SIG-M5 (cell line): ENCODE measurements around the gene VEGFA.

Source experiments
- DNase-seq: peaks from one replicate; lab custom pipeline; 2025; lab: John Stamatoyannopoulos, UW

VEGFA gene

DNA sequence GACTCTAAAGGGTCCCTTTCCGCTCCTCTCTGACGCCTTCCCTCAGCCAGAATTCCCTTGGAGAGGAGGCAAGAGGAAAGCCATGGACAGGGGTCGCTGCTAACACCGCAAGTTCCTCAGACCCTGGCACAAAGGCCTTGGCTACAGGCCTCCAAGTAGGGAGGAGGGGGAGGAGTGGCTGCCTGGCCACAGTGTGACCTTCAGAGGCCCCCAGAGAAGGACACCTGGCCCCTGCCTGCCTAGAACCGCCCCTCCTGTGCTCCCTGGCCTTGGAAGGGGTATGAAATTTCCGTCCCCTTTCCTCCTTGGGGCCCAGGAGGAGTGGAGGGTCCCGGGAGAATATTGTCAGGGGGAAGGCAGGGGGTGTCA lies 2.7 kb downstream of the VEGFA start:
- no peak for DNase-seq

DNA sequence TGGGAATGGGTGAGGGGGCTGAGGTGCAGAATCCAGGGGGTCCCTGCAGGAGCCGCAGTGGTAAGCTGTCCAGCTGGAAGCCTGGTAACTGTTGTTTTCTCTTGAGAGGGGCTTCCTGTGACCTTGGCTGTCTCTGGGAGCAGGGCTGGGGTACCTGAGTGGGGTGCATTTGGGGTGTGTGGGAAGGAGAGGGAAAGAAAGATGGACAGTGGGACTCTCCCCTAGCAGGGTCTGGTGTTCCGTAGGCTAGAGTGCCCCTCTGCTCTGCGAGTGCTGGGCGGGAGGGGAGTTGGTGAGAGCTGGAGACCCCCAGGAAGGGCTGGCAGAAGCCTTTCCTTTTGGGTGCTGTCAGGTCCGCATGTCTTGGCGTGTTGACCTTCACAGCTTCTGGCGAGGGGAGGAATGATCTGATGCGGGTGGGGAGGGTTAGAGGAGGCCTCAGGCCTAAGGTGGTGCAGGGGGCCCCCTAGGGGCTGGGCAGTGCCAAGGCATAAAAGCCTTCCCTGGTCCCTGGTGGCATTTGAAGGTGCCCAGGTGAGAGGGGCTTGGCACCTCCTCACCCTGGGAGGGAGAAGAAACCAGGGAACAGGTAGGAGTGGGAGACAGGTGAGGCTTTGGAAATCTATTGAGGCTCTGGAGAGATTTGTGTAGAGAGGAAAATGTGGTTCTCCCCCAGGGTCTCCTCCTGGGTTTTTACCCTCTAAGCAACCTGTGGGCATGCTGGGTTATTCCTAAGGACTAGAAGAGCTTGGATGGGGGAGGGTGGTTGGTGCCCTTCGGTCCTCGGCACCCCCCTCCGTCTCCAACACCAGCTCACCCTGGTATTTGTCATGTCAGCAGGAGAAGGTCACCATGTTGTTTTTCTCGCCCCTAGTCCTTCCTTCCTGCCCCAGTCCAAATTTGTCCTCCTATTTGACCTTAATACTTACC lies 3.3 kb downstream of the VEGFA start:
- DNase-seq = no peak

DNA sequence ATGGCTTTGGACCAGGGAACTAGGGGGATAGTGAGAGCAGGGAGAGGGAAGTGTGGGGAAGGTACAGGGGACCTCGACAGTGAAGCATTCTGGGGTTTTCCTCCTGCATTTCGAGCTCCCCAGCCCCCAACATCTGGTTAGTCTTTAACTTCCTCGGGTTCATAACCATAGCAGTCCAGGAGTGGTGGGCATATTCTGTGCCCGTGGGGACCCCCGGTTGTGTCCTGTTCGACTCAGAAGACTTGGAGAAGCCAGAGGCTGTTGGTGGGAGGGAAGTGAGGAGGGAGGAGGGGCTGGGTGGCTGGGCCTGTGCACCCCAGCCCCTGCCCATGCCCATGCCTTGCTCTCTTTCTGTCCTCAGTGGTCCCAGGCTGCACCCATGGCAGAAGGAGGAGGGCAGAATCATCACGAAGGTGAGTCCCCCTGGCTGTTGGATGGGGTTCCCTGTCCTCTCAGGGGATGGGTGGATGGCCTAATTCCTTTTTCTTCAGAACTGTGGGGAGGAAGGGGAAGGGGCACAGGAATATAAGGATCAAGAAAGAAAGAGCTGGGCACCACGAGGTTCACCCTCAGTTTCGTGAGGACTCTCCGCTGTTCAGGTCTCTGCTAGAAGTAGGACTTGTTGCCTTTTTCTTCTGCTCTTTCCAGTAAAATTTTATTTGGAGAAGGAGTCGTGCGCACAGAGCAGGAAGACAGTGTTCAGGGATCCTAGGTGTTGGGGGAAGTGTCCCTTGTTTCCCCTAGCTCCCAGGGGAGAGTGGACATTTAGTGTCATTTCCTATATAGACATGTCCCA lies 4.2 kb downstream of the VEGFA start:
- DNase-seq = no peak

DNA sequence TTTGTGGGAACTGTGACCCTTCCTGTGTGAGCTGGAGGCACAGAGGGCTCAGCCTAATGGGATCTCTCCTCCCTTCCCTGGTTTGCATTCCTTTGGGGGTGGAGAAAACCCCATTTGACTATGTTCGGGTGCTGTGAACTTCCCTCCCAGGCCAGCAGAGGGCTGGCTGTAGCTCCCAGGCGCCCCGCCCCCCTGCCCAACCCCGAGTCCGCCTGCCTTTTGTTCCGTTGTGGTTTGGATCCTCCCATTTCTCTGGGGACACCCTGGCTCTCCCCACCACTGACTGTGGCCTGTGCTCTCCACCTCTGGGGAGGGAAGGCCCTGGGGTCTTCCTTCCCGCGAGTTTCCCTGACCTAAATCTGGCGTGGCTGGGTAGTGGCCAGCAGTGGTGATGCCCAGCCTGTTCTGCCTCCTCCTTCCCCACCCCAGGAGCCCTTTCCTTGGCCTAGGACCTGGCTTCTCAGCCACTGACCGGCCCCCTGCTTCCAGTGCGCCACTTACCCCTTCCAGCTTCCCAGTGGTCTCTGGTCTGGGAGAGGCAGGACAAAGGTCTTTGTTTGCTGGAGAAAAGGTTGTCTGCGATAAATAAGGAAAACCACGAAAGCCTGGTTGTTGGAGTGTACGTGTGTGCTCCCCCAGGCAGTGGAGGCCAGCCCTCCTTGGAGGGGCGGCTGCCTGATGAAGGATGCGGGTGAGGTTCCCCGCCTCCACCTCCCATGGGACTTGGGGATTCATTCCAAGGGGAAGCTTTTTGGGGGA lies 4.9 kb downstream of the VEGFA start:
- no peak for DNase-seq

DNA sequence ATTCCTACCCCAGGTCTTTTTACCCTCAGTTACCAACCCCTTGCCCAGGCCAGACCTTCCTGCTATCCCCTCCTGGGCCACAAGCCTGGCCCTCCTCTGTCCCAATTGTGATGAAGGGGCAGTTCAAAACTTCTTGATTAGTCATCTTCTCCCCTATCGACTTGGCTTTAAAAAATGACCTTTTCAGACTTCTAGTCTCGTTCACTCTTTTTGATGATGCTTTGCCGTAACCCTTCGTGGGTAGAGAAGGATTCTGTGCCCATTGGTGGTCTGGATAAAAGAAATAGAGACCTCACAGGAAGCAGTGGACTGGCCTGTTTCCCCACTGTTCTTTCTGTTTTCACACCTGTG lies 5.5 kb downstream of the VEGFA start:
- no peak for DNase-seq

DNA sequence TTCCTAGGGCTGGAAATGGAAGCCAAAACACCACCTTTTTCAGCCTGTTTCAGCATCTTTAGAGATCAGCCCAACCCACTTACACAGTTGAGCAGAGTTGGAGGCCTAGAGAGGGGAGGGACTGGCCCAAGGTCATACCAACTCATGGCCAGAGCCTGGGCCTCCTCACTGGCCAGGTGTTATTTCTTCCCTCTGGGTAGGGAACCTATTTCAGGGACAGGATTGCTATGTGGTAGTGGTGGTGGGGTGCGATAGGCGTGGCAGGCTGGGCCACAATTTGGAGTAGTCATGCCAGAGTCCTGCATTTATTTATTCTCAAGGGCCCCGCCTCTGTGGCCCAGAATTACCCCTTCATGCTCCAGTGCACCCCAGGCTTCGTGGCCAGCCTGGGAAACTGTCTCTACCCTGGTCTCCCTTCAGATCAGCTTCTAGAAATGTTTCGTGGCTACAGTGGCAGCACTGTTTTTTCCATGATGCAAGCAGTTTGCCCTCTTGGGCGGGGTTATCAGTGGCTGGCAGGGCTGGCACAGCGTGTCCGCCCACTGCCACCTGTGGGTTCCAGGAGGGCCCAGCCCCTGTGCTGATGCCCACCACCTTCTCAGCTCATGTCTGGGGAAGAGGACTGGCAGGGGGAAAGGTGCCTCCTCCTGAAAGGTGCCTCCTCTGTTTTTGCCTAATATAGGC lies 6.2 kb downstream of the VEGFA start:
- no peak for DNase-seq

DNA sequence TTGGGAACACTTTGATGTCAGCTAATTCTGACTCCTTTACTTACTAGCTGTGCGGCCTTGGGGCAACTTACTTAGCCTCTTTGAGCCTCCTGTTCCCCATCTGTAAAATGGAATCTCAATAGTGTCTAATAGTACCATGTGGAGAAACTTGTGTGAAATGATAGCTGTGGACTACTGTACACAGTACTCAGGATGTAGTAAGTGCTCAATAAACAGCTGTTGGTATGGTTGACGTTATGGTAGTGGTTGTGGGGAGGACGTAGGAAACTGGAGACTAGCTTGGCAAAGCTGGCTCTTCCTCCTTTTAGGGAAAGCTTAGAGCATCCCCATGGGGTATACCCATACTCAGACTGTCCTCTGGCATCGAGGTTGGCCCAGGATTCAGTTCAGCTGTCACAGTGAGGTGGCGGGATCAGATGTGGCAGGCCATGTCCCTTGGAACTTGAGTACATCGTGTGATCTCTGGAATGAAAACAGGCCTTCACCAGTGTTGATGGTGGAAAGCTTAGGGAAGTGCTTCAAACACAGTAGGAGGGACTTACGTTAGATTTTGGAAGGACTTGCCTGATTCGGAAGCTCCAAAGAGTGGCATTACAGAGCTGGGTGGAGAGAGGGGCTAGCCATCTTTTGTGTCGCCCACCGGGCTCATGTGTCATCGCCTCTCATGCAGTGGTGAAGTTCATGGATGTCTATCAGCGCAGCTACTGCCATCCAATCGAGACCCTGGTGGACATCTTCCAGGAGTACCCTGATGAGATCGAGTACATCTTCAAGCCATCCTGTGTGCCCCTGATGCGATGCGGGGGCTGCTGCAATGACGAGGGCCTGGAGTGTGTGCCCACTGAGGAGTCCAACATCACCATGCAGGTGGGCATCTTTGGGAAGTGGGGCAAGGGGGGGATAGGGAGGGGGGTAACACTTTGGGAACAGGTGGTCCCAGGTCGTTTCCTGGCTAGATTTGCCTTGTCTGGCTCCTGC lies 7.1 kb downstream of the VEGFA start:
- DNase-seq = no peak

DNA sequence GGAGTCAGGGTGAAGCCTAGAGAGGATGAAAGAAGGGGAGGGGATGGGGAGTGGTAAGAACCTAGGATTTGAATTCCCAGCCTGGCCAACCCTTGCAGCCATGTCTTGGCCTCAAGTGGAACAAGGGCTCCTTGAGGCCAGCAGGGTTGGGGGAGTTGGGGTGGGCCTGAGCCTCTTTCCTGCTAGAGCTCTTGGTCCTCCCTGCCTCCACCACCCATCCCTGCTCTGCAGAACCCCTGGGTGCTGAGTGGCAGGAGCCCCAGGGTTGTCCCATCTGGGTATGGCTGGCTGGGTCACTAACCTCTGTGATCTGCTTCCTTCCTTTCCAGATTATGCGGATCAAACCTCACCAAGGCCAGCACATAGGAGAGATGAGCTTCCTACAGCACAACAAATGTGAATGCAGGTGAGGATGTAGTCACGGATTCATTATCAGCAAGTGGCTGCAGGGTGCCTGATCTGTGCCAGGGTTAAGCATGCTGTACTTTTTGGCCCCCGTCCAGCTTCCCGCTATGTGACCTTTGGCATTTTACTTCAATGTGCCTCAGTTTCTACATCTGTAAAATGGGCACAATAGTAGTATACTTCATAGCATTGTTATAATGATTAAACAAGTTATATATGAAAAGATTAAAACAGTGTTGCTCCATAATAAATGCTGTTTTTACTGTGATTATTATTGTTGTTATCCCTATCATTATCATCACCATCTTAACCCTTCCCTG lies 8.3 kb downstream of the VEGFA start:
- no peak for DNase-seq

DNA sequence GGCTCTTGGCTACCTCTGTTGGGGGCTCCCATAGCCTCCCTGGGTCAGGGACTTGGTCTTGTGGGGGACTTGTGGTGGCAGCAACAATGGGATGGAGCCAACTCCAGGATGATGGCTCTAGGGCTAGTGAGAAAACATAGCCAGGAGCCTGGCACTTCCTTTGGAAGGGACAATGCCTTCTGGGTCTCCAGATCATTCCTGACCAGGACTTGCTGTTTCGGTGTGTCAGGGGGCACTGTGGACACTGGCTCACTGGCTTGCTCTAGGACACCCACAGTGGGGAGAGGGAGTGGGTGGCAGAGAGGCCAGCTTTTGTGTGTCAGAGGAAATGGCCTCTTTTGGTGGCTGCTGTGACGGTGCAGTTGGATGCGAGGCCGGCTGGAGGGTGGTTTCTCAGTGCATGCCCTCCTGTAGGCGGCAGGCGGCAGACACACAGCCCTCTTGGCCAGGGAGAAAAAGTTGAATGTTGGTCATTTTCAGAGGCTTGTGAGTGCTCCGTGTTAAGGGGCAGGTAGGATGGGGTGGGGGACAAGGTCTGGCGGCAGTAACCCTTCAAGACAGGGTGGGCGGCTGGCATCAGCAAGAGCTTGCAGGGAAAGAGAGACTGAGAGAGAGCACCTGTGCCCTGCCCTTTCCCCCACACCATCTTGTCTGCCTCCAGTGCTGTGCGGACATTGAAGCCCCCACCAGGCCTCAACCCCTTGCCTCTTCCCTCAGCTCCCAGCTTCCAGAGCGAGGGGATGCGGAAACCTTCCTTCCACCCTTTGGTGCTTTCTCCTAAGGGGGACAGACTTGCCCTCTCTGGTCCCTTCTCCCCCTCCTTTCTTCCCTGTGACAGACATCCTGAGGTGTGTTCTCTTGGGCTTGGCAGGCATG lies 9.2 kb downstream of the VEGFA start:
- no peak for DNase-seq

DNA sequence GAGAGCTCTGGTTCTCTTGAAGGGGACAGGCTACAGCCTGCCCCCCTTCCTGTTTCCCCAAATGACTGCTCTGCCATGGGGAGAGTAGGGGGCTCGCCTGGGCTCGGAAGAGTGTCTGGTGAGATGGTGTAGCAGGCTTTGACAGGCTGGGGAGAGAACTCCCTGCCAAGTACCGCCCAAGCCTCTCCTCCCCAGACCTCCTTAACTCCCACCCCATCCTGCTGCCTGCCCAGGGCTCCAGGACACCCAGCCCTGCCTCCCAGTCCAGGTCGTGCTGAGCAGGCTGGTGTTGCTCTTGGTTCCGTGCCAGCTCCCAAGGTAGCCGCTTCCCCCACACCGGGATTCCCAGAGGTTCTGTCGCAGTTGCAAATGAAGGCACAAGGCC lies 9.8 kb downstream of the VEGFA start:
- no peak for DNase-seq

DNA sequence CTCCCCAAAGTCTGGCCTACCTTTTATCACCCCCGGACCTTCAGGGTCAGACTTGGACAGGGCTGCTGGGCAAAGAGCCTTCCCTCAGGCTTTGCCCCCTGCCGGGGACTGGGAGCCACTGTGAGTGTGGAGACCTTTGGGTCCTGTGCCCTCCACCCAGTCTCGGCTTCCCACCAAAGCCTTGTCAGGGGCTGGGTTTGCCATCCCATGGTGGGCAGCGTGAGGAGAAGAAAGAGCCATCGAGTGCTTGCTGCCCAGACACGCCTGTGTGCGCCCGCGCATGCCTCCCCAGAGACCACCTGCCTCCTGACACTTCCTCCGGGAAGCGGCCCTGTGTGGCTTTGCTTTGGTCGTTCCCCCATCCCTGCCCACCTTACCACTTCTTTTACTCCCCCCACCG lies 10.3 kb downstream of the VEGFA start:
- no peak for DNase-seq

DNA sequence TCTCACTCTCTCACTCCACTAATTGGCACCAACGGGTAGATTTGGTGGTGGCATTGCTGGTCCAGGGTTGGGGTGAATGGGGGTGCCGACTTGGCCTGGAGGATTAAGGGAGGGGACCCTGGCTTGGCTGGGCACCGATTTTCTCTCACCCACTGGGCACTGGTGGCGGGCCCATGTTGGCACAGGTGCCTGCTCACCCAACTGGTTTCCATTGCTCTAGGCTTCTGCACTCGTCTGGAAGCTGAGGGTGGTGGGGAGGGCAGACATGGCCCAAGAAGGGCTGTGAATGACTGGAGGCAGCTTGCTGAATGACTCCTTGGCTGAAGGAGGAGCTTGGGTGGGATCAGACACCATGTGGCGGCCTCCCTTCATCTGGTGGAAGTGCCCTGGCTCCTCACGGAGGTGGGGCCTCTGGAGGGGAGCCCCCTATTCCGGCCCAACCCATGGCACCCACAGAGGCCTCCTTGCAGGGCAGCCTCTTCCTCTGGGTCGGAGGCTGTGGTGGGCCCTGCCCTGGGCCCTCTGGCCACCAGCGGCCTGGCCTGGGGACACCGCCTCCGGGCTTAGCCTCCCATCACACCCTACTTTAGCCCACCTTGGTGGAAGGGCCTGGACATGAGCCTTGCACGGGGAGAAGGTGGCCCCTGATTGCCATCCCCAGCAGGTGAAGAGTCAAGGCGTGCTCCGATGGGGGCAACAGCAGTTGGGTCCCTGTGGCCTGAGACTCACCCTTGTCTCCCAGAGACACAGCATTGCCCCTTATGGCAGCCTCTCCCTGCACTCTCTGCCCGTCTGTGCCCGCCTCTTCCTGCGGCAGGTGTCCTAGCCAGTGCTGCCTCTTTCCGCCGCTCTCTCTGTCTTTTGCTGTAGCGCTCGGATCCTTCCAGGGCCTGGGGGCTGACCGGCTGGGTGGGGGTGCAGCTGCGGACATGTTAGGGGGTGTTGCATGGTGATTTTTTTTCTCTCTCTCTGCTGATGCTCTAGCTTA lies 11.2 kb downstream of the VEGFA start:
- no peak for DNase-seq

DNA sequence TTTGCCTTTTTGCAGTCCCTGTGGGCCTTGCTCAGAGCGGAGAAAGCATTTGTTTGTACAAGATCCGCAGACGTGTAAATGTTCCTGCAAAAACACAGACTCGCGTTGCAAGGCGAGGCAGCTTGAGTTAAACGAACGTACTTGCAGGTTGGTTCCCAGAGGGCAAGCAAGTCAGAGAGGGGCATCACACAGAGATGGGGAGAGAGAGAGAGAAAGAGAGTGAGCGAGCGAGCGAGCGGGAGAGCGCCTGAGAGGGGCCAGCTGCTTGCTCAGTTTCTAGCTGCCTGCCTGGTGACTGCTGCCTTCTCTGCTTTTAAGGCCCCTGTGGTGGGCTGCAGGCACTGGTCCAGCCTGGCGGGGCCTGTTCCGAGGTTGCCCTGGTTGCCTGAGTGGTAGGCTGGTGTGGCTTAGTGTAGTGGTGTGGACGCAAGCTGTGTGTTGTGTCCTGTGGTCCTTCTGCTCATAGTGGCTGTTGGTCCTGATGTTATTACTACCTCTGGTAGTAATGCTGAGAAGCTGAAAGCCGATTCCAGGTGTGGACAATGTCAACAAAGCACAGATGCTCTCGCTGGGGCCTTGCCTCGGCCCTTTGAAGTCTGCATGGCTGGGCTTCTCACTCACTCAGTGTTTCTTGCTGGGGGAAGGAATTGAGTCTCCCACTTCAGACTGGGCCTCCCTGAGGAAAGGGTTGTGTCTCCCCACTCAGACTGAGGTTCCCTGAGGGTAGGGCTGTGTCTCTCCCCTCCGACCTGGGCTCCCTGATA lies 12.1 kb downstream of the VEGFA start:
- no peak for DNase-seq

DNA sequence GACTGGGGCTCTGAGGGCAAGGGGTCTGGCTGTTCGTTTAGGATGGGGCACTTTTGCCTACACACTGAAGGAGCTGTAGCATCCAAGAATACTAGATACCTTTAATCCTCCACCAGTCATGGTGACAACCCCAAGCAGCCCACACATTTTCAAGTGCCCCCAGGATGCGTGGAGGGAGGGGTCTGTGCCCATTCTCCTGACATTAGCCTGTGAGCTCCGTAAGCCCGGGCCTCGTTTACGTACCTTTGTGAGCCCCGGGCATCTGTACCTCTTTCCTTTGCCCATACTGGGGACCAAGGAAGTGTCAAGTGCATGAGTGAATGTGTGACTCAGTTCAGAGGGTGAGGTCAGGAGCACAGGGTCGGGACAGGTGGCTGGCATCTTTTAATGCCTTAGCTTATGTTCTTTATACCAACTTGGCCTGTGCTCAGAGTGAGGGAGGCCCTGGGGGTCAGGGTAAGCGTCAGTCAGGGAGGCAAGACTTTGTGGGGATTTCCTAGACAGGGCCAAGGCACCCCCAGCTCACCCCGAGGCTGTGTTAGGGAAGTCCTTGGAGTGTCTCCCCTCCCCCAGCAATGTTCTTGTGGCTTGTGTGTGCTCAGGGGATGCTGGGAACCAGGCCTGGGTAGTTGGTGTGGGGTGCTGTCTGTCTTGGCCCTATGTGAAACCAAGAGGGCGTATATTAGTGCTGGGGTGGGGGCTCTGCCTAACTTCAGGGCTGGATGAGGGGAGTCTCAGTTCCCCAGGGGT lies 12.9 kb downstream of the VEGFA start:
- DNase-seq = no peak

DNA sequence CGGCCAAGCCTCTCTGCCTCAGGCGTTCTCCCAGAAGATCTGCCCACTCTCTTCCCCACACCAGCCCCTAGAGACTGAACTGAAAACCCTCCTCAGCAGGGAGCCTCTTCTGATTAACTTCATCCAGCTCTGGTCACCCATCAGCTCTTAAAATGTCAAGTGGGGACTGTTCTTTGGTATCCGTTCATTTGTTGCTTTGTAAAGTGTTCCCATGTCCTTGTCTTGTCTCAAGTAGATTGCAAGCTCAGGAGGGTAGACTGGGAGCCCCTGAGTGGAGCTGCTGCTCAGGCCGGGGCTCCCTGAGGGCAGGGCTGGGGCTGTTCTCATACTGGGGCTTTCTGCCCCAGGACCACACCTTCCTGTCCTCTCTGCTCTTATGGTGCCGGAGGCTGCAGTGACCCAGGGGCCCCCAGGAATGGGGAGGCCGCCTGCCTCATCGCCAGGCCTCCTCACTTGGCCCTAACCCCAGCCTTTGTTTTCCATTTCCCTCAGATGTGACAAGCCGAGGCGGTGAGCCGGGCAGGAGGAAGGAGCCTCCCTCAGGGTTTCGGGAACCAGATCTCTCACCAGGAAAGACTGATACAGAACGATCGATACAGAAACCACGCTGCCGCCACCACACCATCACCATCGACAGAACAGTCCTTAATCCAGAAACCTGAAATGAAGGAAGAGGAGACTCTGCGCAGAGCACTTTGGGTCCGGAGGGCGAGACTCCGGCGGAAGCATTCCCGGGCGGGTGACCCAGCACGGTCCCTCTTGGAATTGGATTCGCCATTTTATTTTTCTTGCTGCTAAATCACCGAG lies 14.2 kb downstream of the VEGFA start:
- DNase-seq = no peak
